Measurements from ENCODE around the gene GARS1. TPM values are rescaled to one million over a fixed set of nuclear protein-coding genes. Genes with fewer than 3 reads are reported as not detected.
A peak's percentile ranks its signal among the peaks of the same experiment; 100 is the strongest.

The GARS1 gene
- total and polyA plus RNA-seq, 2 donors from 2014 or later = 84.3 to 104 TPM

DNA sequence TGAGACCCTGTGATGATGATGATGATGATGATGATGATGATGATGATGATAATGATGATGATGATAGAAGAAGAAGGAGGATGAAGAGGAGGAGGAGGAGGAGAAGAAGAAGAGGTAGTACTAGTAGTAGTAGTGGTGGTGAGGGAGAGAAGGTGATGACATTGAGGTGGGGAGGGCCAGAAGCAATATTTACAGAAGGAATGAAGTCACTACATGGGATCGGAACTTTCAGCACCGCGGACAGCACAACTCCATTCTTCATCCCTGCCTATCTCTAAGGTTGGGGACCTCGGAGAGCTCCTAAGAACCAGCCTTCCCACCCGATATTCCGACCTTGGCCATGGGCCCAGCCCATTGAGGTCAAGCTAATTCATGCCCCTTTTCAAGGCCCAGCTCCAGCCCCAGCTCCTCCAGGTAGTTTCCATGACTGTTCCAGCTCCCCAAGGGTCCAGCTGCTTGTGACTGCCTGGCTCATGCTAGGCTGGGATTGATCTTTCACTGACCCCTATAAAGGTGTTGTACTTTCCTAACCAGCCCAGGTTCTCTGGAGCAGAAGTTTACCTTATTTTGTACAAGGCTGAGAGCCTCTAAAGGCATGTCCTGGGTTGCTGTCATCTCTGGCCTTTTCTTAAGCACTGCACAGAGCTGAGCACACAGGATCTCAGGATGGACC, 77.3 kb downstream of the GARS1 start:
- Histone ChIP-seq H3K9ac (ENCODE audit: low read length in 3 of 3) (no peak overlapping the region), H3K27ac (ENCODE audit: low read depth in 2 of 2, low read length in 2 of 2) (no peak overlapping the region), H3K36me3 (ENCODE audit: control insufficient read depth in 2 of 3, insufficient read depth in 3 of 3, low read length in 3 of 3) (no peaks in the 10 kb centered on the region), H3K27me3 (ENCODE audit: control insufficient read depth, insufficient read depth, low read length) (no peaks in the 10 kb centered on the region), H3K9me3 (ENCODE audit: control insufficient read depth in 2 of 3, insufficient read depth in 1 of 3, low read length in 3 of 3) (no peaks in the 10 kb centered on the region), H3K4me3 (ENCODE audit: low read length in 3 of 3) (no peak overlapping the region), H3K4me1 (ENCODE audit: control insufficient read depth in 2 of 3, insufficient read depth in 2 of 3, low read depth in 1 of 3, low read length in 3 of 3) (no peaks in the 10 kb centered on the region)
- intact Hi-C loops (cut with DNase I) = no loop called here
- TF ChIP-seq, protein P1, sequence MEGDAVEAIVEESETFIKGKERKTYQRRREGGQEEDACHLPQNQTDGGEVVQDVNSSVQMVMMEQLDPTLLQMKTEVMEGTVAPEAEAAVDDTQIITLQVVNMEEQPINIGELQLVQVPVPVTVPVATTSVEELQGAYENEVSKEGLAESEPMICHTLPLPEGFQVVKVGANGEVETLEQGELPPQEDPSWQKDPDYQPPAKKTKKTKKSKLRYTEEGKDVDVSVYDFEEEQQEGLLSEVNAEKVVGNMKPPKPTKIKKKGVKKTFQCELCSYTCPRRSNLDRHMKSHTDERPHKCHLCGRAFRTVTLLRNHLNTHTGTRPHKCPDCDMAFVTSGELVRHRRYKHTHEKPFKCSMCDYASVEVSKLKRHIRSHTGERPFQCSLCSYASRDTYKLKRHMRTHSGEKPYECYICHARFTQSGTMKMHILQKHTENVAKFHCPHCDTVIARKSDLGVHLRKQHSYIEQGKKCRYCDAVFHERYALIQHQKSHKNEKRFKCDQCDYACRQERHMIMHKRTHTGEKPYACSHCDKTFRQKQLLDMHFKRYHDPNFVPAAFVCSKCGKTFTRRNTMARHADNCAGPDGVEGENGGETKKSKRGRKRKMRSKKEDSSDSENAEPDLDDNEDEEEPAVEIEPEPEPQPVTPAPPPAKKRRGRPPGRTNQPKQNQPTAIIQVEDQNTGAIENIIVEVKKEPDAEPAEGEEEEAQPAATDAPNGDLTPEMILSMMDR (IDR thresholded peaks at IDR 0.05; ENCODE audit: borderline replicate concordance, extremely low read depth, insufficient read depth) = no peak
- DNase-seq (peak in 4 of 5 donors; percentile 69 to 94 (median 84)), FAIRE-seq (no peak)

GRCh38 chr7:30674420-30674819, 79.7 kb downstream of the GARS1 start:
- H3K9ac ChIP-seq (ENCODE audit: low read length in 3 of 3) = no peak overlapping the region
- no peaks in the 10 kb centered on the region for H3K9me3 ChIP-seq (ENCODE audit: control insufficient read depth in 2 of 3, insufficient read depth in 1 of 3, low read length in 3 of 3)
- DNase-seq = no peak
- no peaks in the 10 kb centered on the region for H3K4me1 ChIP-seq (ENCODE audit: control insufficient read depth in 2 of 3, insufficient read depth in 2 of 3, low read depth in 1 of 3, low read length in 3 of 3)
- TF ChIP-seq, protein P1 (IDR thresholded peaks at IDR 0.05; ENCODE audit: borderline replicate concordance, extremely low read depth, insufficient read depth) = no peak
- FAIRE-seq = no peak
- H3K4me3 ChIP-seq (ENCODE audit: low read length in 3 of 3) = no peak overlapping the region
- H3K27me3 ChIP-seq (ENCODE audit: control insufficient read depth, insufficient read depth, low read length) = peaks cover 2% of the 10 kb centered on the region
- H3K27ac ChIP-seq (ENCODE audit: low read depth in 2 of 2, low read length in 2 of 2) = no peak overlapping the region
- H3K36me3 ChIP-seq (ENCODE audit: control insufficient read depth in 2 of 3, insufficient read depth in 3 of 3, low read length in 3 of 3) = no peaks in the 10 kb centered on the region
- intact Hi-C loops (cut with DNase I) = no loop called here

- peaks cover 2% of the 10 kb centered on the region for H3K27me3 ChIP-seq (ENCODE audit: control insufficient read depth, insufficient read depth, low read length)
- TF ChIP-seq, protein P1 (IDR thresholded peaks at IDR 0.05; ENCODE audit: borderline replicate concordance, extremely low read depth, insufficient read depth) = no peak
- H3K27ac ChIP-seq (ENCODE audit: low read depth in 2 of 2, low read length in 2 of 2) = no peak overlapping the region
- DNase-seq (no peak), FAIRE-seq (no peak)
- no peaks in the 10 kb centered on the region for H3K36me3 ChIP-seq (ENCODE audit: control insufficient read depth in 2 of 3, insufficient read depth in 3 of 3, low read length in 3 of 3)
- intact Hi-C loops (cut with DNase I) = no loop called here
- H3K9ac ChIP-seq (ENCODE audit: low read length in 3 of 3) = no peak overlapping the region
- H3K4me1 ChIP-seq (ENCODE audit: control insufficient read depth in 2 of 3, insufficient read depth in 2 of 3, low read depth in 1 of 3, low read length in 3 of 3) = no peaks in the 10 kb centered on the region
- H3K9me3 ChIP-seq (ENCODE audit: control insufficient read depth in 2 of 3, insufficient read depth in 1 of 3, low read length in 3 of 3) = no peaks in the 10 kb centered on the region
- H3K4me3 ChIP-seq (ENCODE audit: low read length in 3 of 3) = no peak overlapping the region
Measured at GRCh38 chr7:30674876-30675275, 80.2 kb downstream of the GARS1 start.

DNA sequence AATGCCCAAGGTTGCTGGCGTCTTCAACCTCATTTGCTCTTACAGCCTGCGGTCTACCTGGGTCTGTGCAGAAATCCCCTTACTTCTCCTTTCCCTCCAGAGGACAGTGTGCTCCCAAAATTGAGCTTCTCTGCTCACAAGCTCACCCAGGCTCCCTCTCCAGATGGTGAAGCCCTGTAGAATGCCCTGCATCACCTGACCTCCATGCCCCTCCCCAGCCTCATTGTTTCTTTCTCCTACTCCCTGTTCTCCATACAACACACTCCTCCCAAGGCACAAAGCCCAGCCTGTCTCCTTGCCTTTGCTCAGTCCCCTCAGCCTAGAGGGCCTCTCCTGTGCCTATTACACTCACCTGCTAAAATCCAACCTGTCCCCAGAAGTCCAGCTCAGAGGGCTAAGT, 84.1 kb downstream of the GARS1 start:
- intact Hi-C loops (cut with DNase I) = no loop called here
- H3K27ac ChIP-seq (ENCODE audit: low read depth in 2 of 2, low read length in 2 of 2) = no peak overlapping the region
- no peaks in the 10 kb centered on the region for H3K9me3 ChIP-seq (ENCODE audit: control insufficient read depth in 2 of 3, insufficient read depth in 1 of 3, low read length in 3 of 3)
- FAIRE-seq (no peak), DNase-seq (no peak)
- H3K4me3 ChIP-seq (ENCODE audit: low read length in 3 of 3) = no peak overlapping the region
- H3K36me3 ChIP-seq (ENCODE audit: control insufficient read depth in 2 of 3, insufficient read depth in 3 of 3, low read length in 3 of 3) = no peaks in the 10 kb centered on the region
- peaks cover 17% of the 10 kb centered on the region for H3K27me3 ChIP-seq (ENCODE audit: control insufficient read depth, insufficient read depth, low read length)
- TF ChIP-seq, protein P1 (IDR thresholded peaks at IDR 0.05; ENCODE audit: borderline replicate concordance, extremely low read depth, insufficient read depth) = no peak
- peaks cover 0 to 8% (median 0%) of the 10 kb centered on the region in 3 donors for H3K4me1 ChIP-seq (ENCODE audit: control insufficient read depth in 2 of 3, insufficient read depth in 2 of 3, low read depth in 1 of 3, low read length in 3 of 3)
- H3K9ac ChIP-seq (ENCODE audit: low read length in 3 of 3) = no peak overlapping the region

Data from kidney (tissue), 14 donors.